ENCODE results near the gene LDLRAD4. TPM values are rescaled to one million over a fixed set of nuclear protein-coding genes. Genes with fewer than 3 reads are reported as not detected.

Gene LDLRAD4
- total RNA-seq, 2 donors from 2014 or later, result 11.7 to 17.0 TPM

DNA sequence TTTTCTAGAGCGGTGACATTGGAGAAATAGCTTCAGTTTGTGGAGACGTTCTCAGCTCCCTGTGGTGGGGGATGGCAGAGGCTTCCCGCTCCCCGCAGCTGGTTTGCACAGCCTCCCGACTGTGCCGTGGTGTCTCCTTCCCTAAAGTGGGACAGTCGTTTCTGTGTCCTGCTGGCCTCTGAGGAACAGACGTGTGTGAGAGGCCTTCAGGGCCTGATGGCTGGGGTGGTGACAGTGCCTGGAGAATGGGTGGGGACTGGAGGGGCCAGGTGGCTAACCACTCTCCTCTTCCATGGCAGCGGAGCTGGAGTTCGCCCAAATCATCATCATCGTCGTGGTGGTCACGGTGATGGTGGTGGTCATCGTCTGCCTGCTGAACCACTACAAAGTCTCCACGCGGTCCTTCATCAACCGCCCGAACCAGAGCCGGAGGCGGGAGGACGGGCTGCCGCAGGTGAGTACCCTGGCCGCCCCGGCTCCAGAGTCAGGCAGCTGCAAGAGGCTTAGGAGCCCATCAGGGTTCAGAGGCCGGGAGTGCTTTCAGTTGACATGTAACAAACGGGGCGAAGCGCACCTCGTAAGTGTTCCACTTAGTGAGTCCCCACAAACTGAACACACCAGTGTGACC, 402.4 kb downstream of the LDLRAD4 start:
- TF ChIP-seq, protein P1, sequence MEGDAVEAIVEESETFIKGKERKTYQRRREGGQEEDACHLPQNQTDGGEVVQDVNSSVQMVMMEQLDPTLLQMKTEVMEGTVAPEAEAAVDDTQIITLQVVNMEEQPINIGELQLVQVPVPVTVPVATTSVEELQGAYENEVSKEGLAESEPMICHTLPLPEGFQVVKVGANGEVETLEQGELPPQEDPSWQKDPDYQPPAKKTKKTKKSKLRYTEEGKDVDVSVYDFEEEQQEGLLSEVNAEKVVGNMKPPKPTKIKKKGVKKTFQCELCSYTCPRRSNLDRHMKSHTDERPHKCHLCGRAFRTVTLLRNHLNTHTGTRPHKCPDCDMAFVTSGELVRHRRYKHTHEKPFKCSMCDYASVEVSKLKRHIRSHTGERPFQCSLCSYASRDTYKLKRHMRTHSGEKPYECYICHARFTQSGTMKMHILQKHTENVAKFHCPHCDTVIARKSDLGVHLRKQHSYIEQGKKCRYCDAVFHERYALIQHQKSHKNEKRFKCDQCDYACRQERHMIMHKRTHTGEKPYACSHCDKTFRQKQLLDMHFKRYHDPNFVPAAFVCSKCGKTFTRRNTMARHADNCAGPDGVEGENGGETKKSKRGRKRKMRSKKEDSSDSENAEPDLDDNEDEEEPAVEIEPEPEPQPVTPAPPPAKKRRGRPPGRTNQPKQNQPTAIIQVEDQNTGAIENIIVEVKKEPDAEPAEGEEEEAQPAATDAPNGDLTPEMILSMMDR (IDR thresholded peaks at IDR 0.05), result no peak
- no peaks in the 10 kb centered on the region for H3K4me1 ChIP-seq
- intact Hi-C loops (cut with DNase I), result loop anchor here (10.0 kb wide), 1 partner anchor 506 kb away; no protein-coding TSS in a partner anchor
- H3K9ac ChIP-seq (ENCODE audit: low read depth in 2 of 2, low read length in 2 of 2), result no peak overlapping the region
- DNase-seq, result no peak
- no peak overlapping the region for H3K4me3 ChIP-seq
- H3K9me3 ChIP-seq, result no peaks in the 10 kb centered on the region
- H3K27me3 ChIP-seq, result no peaks in the 10 kb centered on the region
- H3K36me3 ChIP-seq, result no peaks in the 10 kb centered on the region
- no peak overlapping the region for H3K27ac ChIP-seq

- no peak overlapping the region for H3K4me3 ChIP-seq
- no peak overlapping the region for H3K9ac ChIP-seq (ENCODE audit: low read depth in 2 of 2, low read length in 2 of 2)
- no peak overlapping the region for H3K27ac ChIP-seq
- no peaks in the 10 kb centered on the region for H3K36me3 ChIP-seq
- DNase-seq, result no peak
- intact Hi-C loops (cut with DNase I), result loop anchor here (10.0 kb wide), 1 partner anchor 507 kb away; no protein-coding TSS in a partner anchor
- H3K4me1 ChIP-seq, result no peaks in the 10 kb centered on the region
- TF ChIP-seq, protein P1 (IDR thresholded peaks at IDR 0.05), result no peak
- no peaks in the 10 kb centered on the region for H3K27me3 ChIP-seq
- H3K9me3 ChIP-seq, result no peaks in the 10 kb centered on the region
Measured at GRCh38 chr18:13621446-13621849, 402.9 kb downstream of the LDLRAD4 start.

DNA sequence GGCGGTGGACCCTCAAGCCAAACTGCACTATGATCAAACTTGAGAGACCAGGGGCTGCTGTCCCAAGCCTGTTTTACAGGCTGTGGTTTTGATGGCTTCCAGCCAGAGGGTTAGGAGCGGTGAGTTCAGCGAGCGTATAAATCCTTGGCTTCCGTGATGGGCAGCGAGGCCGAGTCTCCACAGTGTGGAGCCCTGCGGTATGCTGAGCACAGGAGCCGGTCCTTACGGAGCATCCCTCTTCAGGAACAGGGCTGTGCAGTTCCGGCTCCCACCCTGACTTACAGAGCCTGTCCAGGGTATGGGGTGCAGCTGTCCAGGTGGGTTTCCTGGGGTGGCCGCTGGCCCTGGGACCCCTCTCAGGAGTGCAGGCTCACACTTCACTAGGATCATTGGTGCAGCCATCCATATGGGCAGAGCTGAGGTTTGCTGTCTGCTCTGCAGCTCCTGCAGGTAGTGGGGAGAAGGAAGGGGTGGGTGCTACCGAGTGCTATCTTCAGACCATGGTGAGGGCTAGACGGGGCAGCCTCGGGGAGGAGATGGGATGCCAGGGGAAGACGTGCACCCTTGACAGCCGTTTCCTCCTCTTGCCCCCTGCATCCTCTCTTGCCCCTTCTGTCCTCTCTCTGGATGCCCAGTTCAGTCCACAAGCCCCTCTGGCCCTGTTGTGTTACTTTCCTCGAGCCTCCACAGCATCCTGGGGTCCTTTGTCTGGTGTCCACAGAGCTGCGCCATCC, 403.5 kb downstream of the LDLRAD4 start:
- Histone ChIP-seq H3K9me3 (no peaks in the 10 kb centered on the region), H3K27ac (no peak overlapping the region), H3K36me3 (no peaks in the 10 kb centered on the region), H3K27me3 (no peaks in the 10 kb centered on the region), H3K4me1 (no peaks in the 10 kb centered on the region), H3K9ac (ENCODE audit: low read depth in 2 of 2, low read length in 2 of 2) (no peak overlapping the region), H3K4me3 (no peak overlapping the region)
- intact Hi-C loops (cut with DNase I), result loop anchor here (10.0 kb wide), 1 partner anchor 507 kb away; no protein-coding TSS in a partner anchor
- TF ChIP-seq, protein P1 (IDR thresholded peaks at IDR 0.05), result no peak
- DNase-seq, result no peak

GRCh38 chr18:13622751-13623150, 404.2 kb downstream of the LDLRAD4 start:
- Histone ChIP-seq H3K36me3 (no peaks in the 10 kb centered on the region), H3K4me1 (no peaks in the 10 kb centered on the region), H3K27me3 (no peaks in the 10 kb centered on the region), H3K9ac (ENCODE audit: low read depth in 2 of 2, low read length in 2 of 2) (no peak overlapping the region), H3K9me3 (no peaks in the 10 kb centered on the region), H3K27ac (no peak overlapping the region), H3K4me3 (no peak overlapping the region)
- TF ChIP-seq, protein P1 (IDR thresholded peaks at IDR 0.05), result no peak
- intact Hi-C loops (cut with DNase I), result loop anchor here (10.0 kb wide), 1 partner anchor 508 kb away; no protein-coding TSS in a partner anchor
- DNase-seq, result no peak

DNA sequence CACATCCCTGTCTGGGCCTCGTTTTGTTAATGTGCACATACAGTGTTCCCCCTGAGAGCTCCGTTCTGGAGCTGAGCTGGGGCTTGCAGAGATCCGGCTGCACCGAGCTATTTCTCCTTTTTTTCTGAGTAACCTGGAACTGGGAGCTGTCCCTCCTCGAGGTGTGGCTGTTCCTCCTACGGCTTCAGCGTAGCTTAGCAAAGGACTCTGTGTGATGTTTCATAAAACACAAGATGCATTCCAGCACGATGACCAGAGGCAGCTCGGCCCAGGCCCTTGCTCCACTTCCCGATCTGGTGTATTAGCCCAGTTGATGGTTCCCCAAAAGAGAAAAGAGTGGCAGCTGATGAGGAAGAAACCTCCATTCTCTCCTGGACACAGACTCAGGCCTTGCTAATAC, 404.8 kb downstream of the LDLRAD4 start:
- H3K4me1 ChIP-seq, result no peaks in the 10 kb centered on the region
- no peaks in the 10 kb centered on the region for H3K27me3 ChIP-seq
- no peaks in the 10 kb centered on the region for H3K36me3 ChIP-seq
- intact Hi-C loops (cut with DNase I), result loop anchor here (10.0 kb wide), 1 partner anchor 509 kb away; no protein-coding TSS in a partner anchor
- DNase-seq, result no peak
- no peak overlapping the region for H3K4me3 ChIP-seq
- no peak overlapping the region for H3K9ac ChIP-seq (ENCODE audit: low read depth in 2 of 2, low read length in 2 of 2)
- H3K9me3 ChIP-seq, result no peaks in the 10 kb centered on the region
- no peak overlapping the region for H3K27ac ChIP-seq
- TF ChIP-seq, protein P1 (IDR thresholded peaks at IDR 0.05), result no peak
